ENCODE results near the gene SNAI3.

SNAI3 gene

GRCh38 chr16:88667461-88667860 lies 18.8 kb downstream of the SNAI3 start:
- Histone ChIP-seq H3K23ac (ENCODE audit: low read length) (no peak overlapping the region), H3K9me3 (ENCODE audit: insufficient read depth, low read depth, low read length) (peaks cover 6% of the 10 kb centered on the region), H3K27ac (ENCODE audit: low read depth, low read length) (no peak overlapping the region), H2AFZ (ENCODE audit: insufficient read depth, low read length, poor library complexity) (no peak overlapping the region), H3K14ac (ENCODE audit: low read length) (no peak overlapping the region), H3K36me3 (ENCODE audit: control insufficient read depth in 1 of 2, insufficient read depth in 2 of 2, low read length in 2 of 2) (peaks cover 5 to 6% of the 10 kb centered on the region in 2 experiments), H4K12ac (ENCODE audit: low read depth, low read length) (no peak overlapping the region), H3K4ac (ENCODE audit: low read depth, low read length) (no peak overlapping the region), H3K4me2 (ENCODE audit: low read length) (no peak overlapping the region), H2BK12ac (ENCODE audit: low read length) (no peak overlapping the region), H3K79me2 (ENCODE audit: control insufficient read depth, insufficient read depth, low read length, poor library complexity) (peaks cover 12% of the 10 kb centered on the region), H3K79me1 (ENCODE audit: low read length) (peaks cover 12% of the 10 kb centered on the region), H4K8ac (ENCODE audit: low read depth, low read length) (peak overlapping the region; percentile 36), H3K9ac (ENCODE audit: low read length) (no peak overlapping the region), H3K4me1 (ENCODE audit: control insufficient read depth in 1 of 2, insufficient read depth in 2 of 2, low read length in 2 of 2) (peaks cover 3 to 7% of the 10 kb centered on the region in 2 experiments), H2BK120ac (ENCODE audit: insufficient read depth, low read length, poor library complexity) (no peak overlapping the region), H3K18ac (ENCODE audit: low read length) (peak overlapping the region; percentile 17), H3K27me3 (ENCODE audit: insufficient read depth, low read length) (no peaks in the 10 kb centered on the region), H4K91ac (ENCODE audit: low read depth, low read length) (no peak overlapping the region), H2BK5ac (ENCODE audit: low read depth, low read length, poor library complexity) (no peak overlapping the region), H2AK5ac (ENCODE audit: low read length) (no peak overlapping the region), H3K4me3 (ENCODE audit: low read depth, low read length) (no peak overlapping the region)
- DNase-seq: no peak
- no CpG with 5 or more reads among the region's 5 CpGs for WGBS (ENCODE audit: extremely low coverage, insufficient coverage, insufficient read length)

GRCh38 chr16:88665570-88665969 lies 20.7 kb downstream of the SNAI3 start:
- H3K79me2 ChIP-seq (ENCODE audit: control insufficient read depth, insufficient read depth, low read length, poor library complexity): peaks cover 21% of the 10 kb centered on the region
- H3K36me3 ChIP-seq (ENCODE audit: control insufficient read depth in 1 of 2, insufficient read depth in 2 of 2, low read length in 2 of 2): peaks cover 5 to 6% of the 10 kb centered on the region in 2 experiments
- H3K9ac ChIP-seq (ENCODE audit: low read length): no peak overlapping the region
- no peak overlapping the region for H2BK5ac ChIP-seq (ENCODE audit: low read depth, low read length, poor library complexity)
- DNase-seq: no peak
- H3K18ac ChIP-seq (ENCODE audit: low read length): no peak overlapping the region
- no peak overlapping the region for H3K27ac ChIP-seq (ENCODE audit: low read depth, low read length)
- WGBS (ENCODE audit: extremely low coverage, insufficient coverage, insufficient read length): no CpG with 5 or more reads among the region's 3 CpGs
- H3K14ac ChIP-seq (ENCODE audit: low read length): no peak overlapping the region
- H2BK12ac ChIP-seq (ENCODE audit: low read length): no peak overlapping the region
- no peak overlapping the region for H4K8ac ChIP-seq (ENCODE audit: low read depth, low read length)
- H3K4ac ChIP-seq (ENCODE audit: low read depth, low read length): no peak overlapping the region
- H3K23ac ChIP-seq (ENCODE audit: low read length): no peak overlapping the region
- no peak overlapping the region for H3K4me3 ChIP-seq (ENCODE audit: low read depth, low read length)
- peaks cover 16% of the 10 kb centered on the region for H3K79me1 ChIP-seq (ENCODE audit: low read length)
- no peak overlapping the region for H2BK120ac ChIP-seq (ENCODE audit: insufficient read depth, low read length, poor library complexity)
- H3K9me3 ChIP-seq (ENCODE audit: insufficient read depth, low read depth, low read length): peaks cover 2% of the 10 kb centered on the region
- no peak overlapping the region for H4K12ac ChIP-seq (ENCODE audit: low read depth, low read length)
- H2AK5ac ChIP-seq (ENCODE audit: low read length): no peak overlapping the region
- no peak overlapping the region for H4K91ac ChIP-seq (ENCODE audit: low read depth, low read length)
- H3K4me2 ChIP-seq (ENCODE audit: low read length): no peak overlapping the region
- no peaks in the 10 kb centered on the region for H3K27me3 ChIP-seq (ENCODE audit: insufficient read depth, low read length)
- no peak overlapping the region for H2AFZ ChIP-seq (ENCODE audit: insufficient read depth, low read length, poor library complexity)
- peaks cover 5 to 11% of the 10 kb centered on the region in 2 experiments for H3K4me1 ChIP-seq (ENCODE audit: control insufficient read depth in 1 of 2, insufficient read depth in 2 of 2, low read length in 2 of 2)

- Histone ChIP-seq H3K27me3 (ENCODE audit: insufficient read depth, low read length) (no peaks in the 10 kb centered on the region), H3K79me2 (ENCODE audit: control insufficient read depth, insufficient read depth, low read length, poor library complexity) (peaks cover 21% of the 10 kb centered on the region), H3K23ac (ENCODE audit: low read length) (no peak overlapping the region), H2AFZ (ENCODE audit: insufficient read depth, low read length, poor library complexity) (no peak overlapping the region), H3K4me1 (ENCODE audit: control insufficient read depth in 1 of 2, insufficient read depth in 2 of 2, low read length in 2 of 2) (peaks cover 5 to 12% of the 10 kb centered on the region in 2 experiments), H3K4me3 (ENCODE audit: low read depth, low read length) (no peak overlapping the region), H2BK5ac (ENCODE audit: low read depth, low read length, poor library complexity) (no peak overlapping the region), H2BK12ac (ENCODE audit: low read length) (no peak overlapping the region), H3K9me3 (ENCODE audit: insufficient read depth, low read depth, low read length) (peaks cover 2% of the 10 kb centered on the region), H3K4me2 (ENCODE audit: low read length) (no peak overlapping the region), H3K18ac (ENCODE audit: low read length) (no peak overlapping the region), H3K9ac (ENCODE audit: low read length) (no peak overlapping the region), H2AK5ac (ENCODE audit: low read length) (no peak overlapping the region), H3K36me3 (ENCODE audit: control insufficient read depth in 1 of 2, insufficient read depth in 2 of 2, low read length in 2 of 2) (peaks cover 5 to 8% of the 10 kb centered on the region in 2 experiments), H4K12ac (ENCODE audit: low read depth, low read length) (no peak overlapping the region), H3K79me1 (ENCODE audit: low read length) (peaks cover 16% of the 10 kb centered on the region), H4K8ac (ENCODE audit: low read depth, low read length) (no peak overlapping the region), H3K27ac (ENCODE audit: low read depth, low read length) (no peak overlapping the region), H2BK120ac (ENCODE audit: insufficient read depth, low read length, poor library complexity) (no peak overlapping the region), H4K91ac (ENCODE audit: low read depth, low read length) (no peak overlapping the region), H3K4ac (ENCODE audit: low read depth, low read length) (no peak overlapping the region), H3K14ac (ENCODE audit: low read length) (no peak overlapping the region)
- WGBS (ENCODE audit: extremely low coverage, insufficient coverage, insufficient read length): no CpG with 5 or more reads among the region's 4 CpGs
- DNase-seq: no peak
Observed at GRCh38 chr16:88665148-88665547, 21.2 kb downstream of the SNAI3 start.

GRCh38 chr16:88662843-88663606 lies 23.3 kb downstream of the SNAI3 start, which contains the start of gene MVD:
TSS of gene MVD (minus strand) at chr16:88663091. CDS start at chr16:88663080, 11 bp downstream.
- no CpG with 5 or more reads among the region's 88 CpGs for WGBS (ENCODE audit: extremely low coverage, insufficient coverage, insufficient read length)

More at GRCh38 chr16:88662843-88663606, 23.3 kb downstream of the SNAI3 start, which contains the start of gene MVD:
- Histone ChIP-seq H3K27me3 (ENCODE audit: insufficient read depth, low read length) (no peaks in the 10 kb centered on the region), H3K9ac (ENCODE audit: low read length) (peak within 1 kb of the TSS; percentile 94), H3K18ac (ENCODE audit: low read length) (peak within 1 kb of the TSS; percentile 96), H2BK120ac (ENCODE audit: insufficient read depth, low read length, poor library complexity) (peak within 1 kb of the TSS; percentile 82), H2AFZ (ENCODE audit: insufficient read depth, low read length, poor library complexity) (peak within 1 kb of the TSS; percentile 67), H3K36me3 (ENCODE audit: control insufficient read depth in 1 of 2, insufficient read depth in 2 of 2, low read length in 2 of 2) (peaks cover 15 to 19% of the 10 kb centered on the region in 2 experiments), H3K27ac (ENCODE audit: low read depth, low read length) (peak within 1 kb of the TSS; percentile 84), H3K4me2 (ENCODE audit: low read length) (peak within 1 kb of the TSS; percentile 84), H2AK5ac (ENCODE audit: low read length) (peak within 1 kb of the TSS; percentile 67), H2BK12ac (ENCODE audit: low read length) (peak within 1 kb of the TSS; percentile 39), H3K79me1 (ENCODE audit: low read length) (peaks cover 16% of the 10 kb centered on the region), H3K23ac (ENCODE audit: low read length) (no peak within 1 kb of the TSS), H3K79me2 (ENCODE audit: control insufficient read depth, insufficient read depth, low read length, poor library complexity) (peaks cover 27% of the 10 kb centered on the region), H3K14ac (ENCODE audit: low read length) (peak within 1 kb of the TSS; percentile 95), H3K4me1 (ENCODE audit: control insufficient read depth in 1 of 2, insufficient read depth in 2 of 2, low read length in 2 of 2) (peaks cover 5 to 15% of the 10 kb centered on the region in 2 experiments), H3K4me3 (ENCODE audit: low read depth, low read length) (peak within 1 kb of the TSS; percentile 98), H4K8ac (ENCODE audit: low read depth, low read length) (peak within 1 kb of the TSS; percentile 90), H2BK5ac (ENCODE audit: low read depth, low read length, poor library complexity) (peak within 1 kb of the TSS; percentile 97), H3K9me3 (ENCODE audit: insufficient read depth, low read depth, low read length) (peaks cover 2% of the 10 kb centered on the region), H4K91ac (ENCODE audit: low read depth, low read length) (peak within 1 kb of the TSS; percentile 98), H4K12ac (ENCODE audit: low read depth, low read length) (peak within 1 kb of the TSS; percentile 81), H3K4ac (ENCODE audit: low read depth, low read length) (peak within 1 kb of the TSS; percentile 95)
- DNase-seq: peak; percentile 97 to 99
